GM13977 (cell line): Measurements from ENCODE around the gene COLGALT1.

ENCODE experiments used
- DNase-seq: peaks from one replicate; pipeline ENCODE4 v3.0.0; 2012; ENCODE audit warnings: low spot score
- CTCF ChIP-seq: IDR thresholded peaks from 2 replicates; pipeline ENCODE4 v1.5.1; 2012; ENCODE audit warnings: mild to moderate bottlenecking, control low read depth; ENCODE audit not compliant: insufficient read depth; ENCODE audit errors: extremely low read depth, missing control alignments
- in situ Hi-C: fragments of 300-500 bp; cut with MboI; formaldehyde crosslinking; loops from one replicate; pipeline ENCODE4 v1.12.0; 2022; ENCODE audit warnings: low sequenced_read_pairs, low pct_unique_long_range_greater_than_20kb, mixed read lengths, inconsistent platforms; ENCODE audit not compliant: unreplicated experiment

Gene COLGALT1

DNA sequence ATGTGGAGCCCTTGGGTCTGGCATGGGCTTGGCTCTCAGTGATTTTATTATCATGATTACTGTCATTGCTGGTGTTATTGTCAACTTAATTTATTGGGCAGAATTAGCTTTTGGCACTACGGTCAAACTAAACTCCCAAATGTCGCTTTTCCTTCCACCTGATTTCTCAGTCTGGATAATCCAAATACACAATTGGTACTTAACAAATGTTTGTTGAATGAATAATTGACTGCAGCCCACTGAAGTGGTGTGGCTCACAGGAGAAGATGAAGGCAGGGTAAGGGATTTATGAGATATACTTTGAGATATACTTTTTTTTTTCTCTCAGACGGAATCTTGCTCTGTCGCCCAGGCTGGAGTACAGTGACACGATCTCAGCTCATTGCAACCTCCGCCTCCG is 1.5 kb downstream of the COLGALT1 start:
- TF ChIP-seq CTCF: no peak
- in situ Hi-C loops: no loop called here
- no peak for DNase-seq

- no peak for DNase-seq
- TF ChIP-seq CTCF: no peak
- in situ Hi-C loops: no loop called here
Measured at GRCh38 chr19:17557466-17557865, 2.0 kb downstream of the COLGALT1 start.

GRCh38 chr19:17560205-17560595 is 4.8 kb downstream of the COLGALT1 start:
- TF ChIP-seq CTCF: no peak
- DNase-seq: no peak
- in situ Hi-C loops: no loop called here

GRCh38 chr19:17562097-17562496 is 6.6 kb downstream of the COLGALT1 start:
- no peak for DNase-seq
- in situ Hi-C loops: no loop called here
- no peak for TF ChIP-seq CTCF

- TF ChIP-seq CTCF: no peak
- DNase-seq: no peak
- in situ Hi-C loops: no loop called here
Measured at GRCh38 chr19:17562561-17562960, 7.1 kb downstream of the COLGALT1 start.

- in situ Hi-C loops: no loop called here
- TF ChIP-seq CTCF: no peak
- DNase-seq: no peak
Measured at GRCh38 chr19:17564781-17565180, 9.3 kb downstream of the COLGALT1 start.

DNA sequence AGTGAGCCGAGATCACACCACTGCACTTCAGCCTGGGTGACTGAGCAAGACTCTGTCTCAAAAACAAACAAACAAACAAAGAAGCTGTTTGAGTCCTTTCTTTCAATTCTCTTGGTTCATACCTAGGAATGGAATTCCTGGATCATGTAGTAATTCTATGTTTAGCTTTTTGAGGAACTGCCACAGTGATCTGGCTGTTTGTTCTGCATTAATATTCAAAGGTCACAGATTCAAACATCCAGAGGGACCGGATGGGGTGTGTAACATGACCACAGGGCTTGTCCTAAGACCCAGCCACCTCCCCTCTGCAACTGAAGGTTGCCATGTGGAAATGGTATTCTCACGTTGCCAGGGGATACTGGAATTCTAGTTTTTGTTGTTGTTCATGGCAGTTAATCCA is 10.2 kb downstream of the COLGALT1 start:
- in situ Hi-C loops: no loop called here
- TF ChIP-seq CTCF: no peak
- DNase-seq: no peak
